ENCODE results near the gene SMAD4. TPM values are rescaled to one million over a fixed set of nuclear protein-coding genes. Genes with fewer than 3 reads are reported as not detected.
"Not testable (repeated sequence)": the region's sequence is repeated elsewhere in the genome, so short reads cannot be mapped to it uniquely, and the experiment has no call there.

Gene SMAD4
- total RNA-seq, 1 experiment from 2014 or later = 61.3 TPM

- TF ChIP-seq POLR2AphosphoS5 (IDR thresholded peaks at IDR 0.05; ENCODE audit: low read depth, low read length) (no peak), SIN3A (IDR thresholded peaks at IDR 0.05; ENCODE audit: borderline replicate concordance, insufficient read depth, low read depth, low read length) (no peak), REST (IDR thresholded peaks at IDR 0.05; ENCODE audit: insufficient read depth in 1 of 2, low read depth in 2 of 2, low read length in 1 of 2) (no peak), TCF7L2 (IDR thresholded peaks at IDR 0.05; ENCODE audit: low read depth, low read length) (no peak)
- TF ChIP-seq, protein P1, sequence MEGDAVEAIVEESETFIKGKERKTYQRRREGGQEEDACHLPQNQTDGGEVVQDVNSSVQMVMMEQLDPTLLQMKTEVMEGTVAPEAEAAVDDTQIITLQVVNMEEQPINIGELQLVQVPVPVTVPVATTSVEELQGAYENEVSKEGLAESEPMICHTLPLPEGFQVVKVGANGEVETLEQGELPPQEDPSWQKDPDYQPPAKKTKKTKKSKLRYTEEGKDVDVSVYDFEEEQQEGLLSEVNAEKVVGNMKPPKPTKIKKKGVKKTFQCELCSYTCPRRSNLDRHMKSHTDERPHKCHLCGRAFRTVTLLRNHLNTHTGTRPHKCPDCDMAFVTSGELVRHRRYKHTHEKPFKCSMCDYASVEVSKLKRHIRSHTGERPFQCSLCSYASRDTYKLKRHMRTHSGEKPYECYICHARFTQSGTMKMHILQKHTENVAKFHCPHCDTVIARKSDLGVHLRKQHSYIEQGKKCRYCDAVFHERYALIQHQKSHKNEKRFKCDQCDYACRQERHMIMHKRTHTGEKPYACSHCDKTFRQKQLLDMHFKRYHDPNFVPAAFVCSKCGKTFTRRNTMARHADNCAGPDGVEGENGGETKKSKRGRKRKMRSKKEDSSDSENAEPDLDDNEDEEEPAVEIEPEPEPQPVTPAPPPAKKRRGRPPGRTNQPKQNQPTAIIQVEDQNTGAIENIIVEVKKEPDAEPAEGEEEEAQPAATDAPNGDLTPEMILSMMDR (IDR thresholded peaks at IDR 0.05) = no peak
- no TSS peak for BruUV-seq (replicated peaks)
- intact Hi-C loops (cut with micrococcal nuclease; ENCODE audit: unreplicated experiment) = no loop called here
- CTCF ChIA-PET = no interaction called here
- H3K36me3 ChIP-seq (ENCODE audit: control insufficient read depth, insufficient read depth, low read length) = no peaks in the 10 kb centered on the region
- POLR2A ChIA-PET = no interaction called here
- in situ Hi-C loops (cut with HindIII; ENCODE audit: low pct_unique_long_range_greater_than_20kb, low sequenced_read_pairs) = no loop called here
- no peaks in the 10 kb centered on the region for H3K27me3 ChIP-seq (ENCODE audit: control insufficient read depth, insufficient read depth, low read length)
- H3K27ac ChIP-seq (ENCODE audit: low read length) = no peak overlapping the region
- no peak for ATAC-seq
- no peaks in the 10 kb centered on the region for H3K9me3 ChIP-seq (ENCODE audit: control insufficient read depth, insufficient read depth, low read depth, low read length)
- DNase-seq (ENCODE audit: low read depth, low spot score) = no peak
- no peaks in the 10 kb centered on the region for H3K4me1 ChIP-seq (ENCODE audit: control insufficient read depth, insufficient read depth, low read length)
- H3K4me3 ChIP-seq (ENCODE audit: low read depth in 2 of 2, low read length in 2 of 2) = no peak overlapping the region
These were observed 78.3 kb downstream of the SMAD4 start for GRCh38 chr18:51108330-51108729.

- ChIA-PET CTCF (no interaction called here), POLR2A (interaction anchor here (0.6 kb wide), 1 partner anchor 277 kb away, joined by 3 read pairs; no protein-coding TSS in a partner anchor)
- Histone ChIP-seq H3K36me3 (ENCODE audit: control insufficient read depth, insufficient read depth, low read length) (no peaks in the 10 kb centered on the region), H3K4me3 (ENCODE audit: low read depth in 2 of 2, low read length in 2 of 2) (no peak overlapping the region), H3K27ac (ENCODE audit: low read length) (no peak overlapping the region), H3K27me3 (ENCODE audit: control insufficient read depth, insufficient read depth, low read length) (no peaks in the 10 kb centered on the region), H3K4me1 (ENCODE audit: control insufficient read depth, insufficient read depth, low read length) (no peaks in the 10 kb centered on the region), H3K9me3 (ENCODE audit: control insufficient read depth, insufficient read depth, low read depth, low read length) (no peaks in the 10 kb centered on the region)
- in situ Hi-C loops (cut with HindIII; ENCODE audit: low pct_unique_long_range_greater_than_20kb, low sequenced_read_pairs) = no loop called here
- no peak for DNase-seq (ENCODE audit: low read depth, low spot score)
- TF ChIP-seq POLR2AphosphoS5 (IDR thresholded peaks at IDR 0.05; ENCODE audit: low read depth, low read length) (no peak), TCF7L2 (IDR thresholded peaks at IDR 0.05; ENCODE audit: low read depth, low read length) (no peak)
- TF ChIP-seq, protein P1 (IDR thresholded peaks at IDR 0.05) = peak; percentile 81
- intact Hi-C loops (cut with micrococcal nuclease; ENCODE audit: unreplicated experiment) = no loop called here
- no TSS peak for BruUV-seq (replicated peaks)
- peak; percentile 97 for ATAC-seq
These were observed 80.2 kb downstream of the SMAD4 start for GRCh38 chr18:51110073-51110797.

- DNase-seq (ENCODE audit: low read depth, low spot score); BruUV-seq (replicated peaks); H3K4me3 ChIP-seq (ENCODE audit: low read depth in 2 of 2, low read length in 2 of 2); POLR2A ChIA-PET; ATAC-seq; in situ Hi-C loops (cut with HindIII; ENCODE audit: low pct_unique_long_range_greater_than_20kb, low sequenced_read_pairs); H3K27ac ChIP-seq (ENCODE audit: low read length); H3K27me3 ChIP-seq (ENCODE audit: control insufficient read depth, insufficient read depth, low read length); H3K36me3 ChIP-seq (ENCODE audit: control insufficient read depth, insufficient read depth, low read length); intact Hi-C loops (cut with micrococcal nuclease; ENCODE audit: unreplicated experiment); H3K9me3 ChIP-seq (ENCODE audit: control insufficient read depth, insufficient read depth, low read depth, low read length); H3K4me1 ChIP-seq (ENCODE audit: control insufficient read depth, insufficient read depth, low read length): not testable (repeated sequence)
- CTCF ChIA-PET = interaction anchor here (0.6 kb wide), 1 partner anchor 8 kb away, joined by 7 read pairs; no protein-coding TSS in a partner anchor
These were observed 81.8 kb downstream of the SMAD4 start for GRCh38 chr18:51111633-51112355.

- ATAC-seq; in situ Hi-C loops (cut with HindIII; ENCODE audit: low pct_unique_long_range_greater_than_20kb, low sequenced_read_pairs); H3K9me3 ChIP-seq (ENCODE audit: control insufficient read depth, insufficient read depth, low read depth, low read length); CTCF ChIA-PET; H3K4me3 ChIP-seq (ENCODE audit: low read depth in 2 of 2, low read length in 2 of 2); POLR2A ChIA-PET; H3K27me3 ChIP-seq (ENCODE audit: control insufficient read depth, insufficient read depth, low read length); H3K27ac ChIP-seq (ENCODE audit: low read length); H3K4me1 ChIP-seq (ENCODE audit: control insufficient read depth, insufficient read depth, low read length); H3K36me3 ChIP-seq (ENCODE audit: control insufficient read depth, insufficient read depth, low read length); intact Hi-C loops (cut with micrococcal nuclease; ENCODE audit: unreplicated experiment); BruUV-seq (replicated peaks); DNase-seq (ENCODE audit: low read depth, low spot score): not testable (repeated sequence)
These were observed 87.0 kb downstream of the SMAD4 start for GRCh38 chr18:51116996-51117395.
